NK-92 (cell line): Measurements from ENCODE around the gene ZBTB1.

Experiments used
- DNase-seq: peaks from one replicate; lab custom pipeline; 2025; ENCODE audit not compliant: unreplicated experiment; lab: John Stamatoyannopoulos, UW

The ZBTB1 gene

GRCh38 chr14:64504310-64504896 lies at the start of gene ZBTB1:
Gene ZBTB1, plus strand, starts transcription at chr14:64504770. Its CDS starts 16,735 bp downstream, at chr14:64521505.
- peak; percentile 27 for DNase-seq

- DNase-seq, result no peak
Measured at GRCh38 chr14:64459405-64460136, 45.0 kb upstream of the ZBTB1 start.

- DNase-seq, result no peak
Measured at GRCh38 chr14:64461221-64461620, 43.3 kb upstream of the ZBTB1 start.

GRCh38 chr14:64463195-64463594 lies 41.4 kb upstream of the ZBTB1 start:
- DNase-seq, result no peak

- no peak for DNase-seq
Measured at GRCh38 chr14:64463873-64464272, 40.7 kb upstream of the ZBTB1 start.

GRCh38 chr14:64464651-64465050 lies 39.9 kb upstream of the ZBTB1 start:
- no peak for DNase-seq

- no peak for DNase-seq
Measured at GRCh38 chr14:64465191-64465822, 39.3 kb upstream of the ZBTB1 start, which contains the start of gene AKAP5. Gene AKAP5, plus strand, starts transcription at chr14:64465499. Its CDS starts 2,896 bp downstream, at chr14:64468395.

- no peak for DNase-seq
Measured at GRCh38 chr14:64465831-64466554, 38.6 kb upstream of the ZBTB1 start.

GRCh38 chr14:64467101-64467500 lies 37.5 kb upstream of the ZBTB1 start:
- DNase-seq, result no peak

- DNase-seq, result no peak
Measured at GRCh38 chr14:64467566-64467965, 37.0 kb upstream of the ZBTB1 start.

- DNase-seq, result no peak
Measured at GRCh38 chr14:64468451-64468850, 36.1 kb upstream of the ZBTB1 start.

GRCh38 chr14:64474041-64474440 lies 30.5 kb upstream of the ZBTB1 start:
- DNase-seq, result no peak

- no peak for DNase-seq
Measured at GRCh38 chr14:64474698-64475097, 29.9 kb upstream of the ZBTB1 start.

- no peak for DNase-seq
Measured at GRCh38 chr14:64475585-64476273, 28.8 kb upstream of the ZBTB1 start.

GRCh38 chr14:64476438-64476837 lies 28.1 kb upstream of the ZBTB1 start:
- DNase-seq, result no peak

- DNase-seq, result no peak
Measured at GRCh38 chr14:64478634-64479250, 25.8 kb upstream of the ZBTB1 start.

- DNase-seq, result no peak
Measured at GRCh38 chr14:64488590-64489099, 15.9 kb upstream of the ZBTB1 start.

- DNase-seq, result no peak
Measured at GRCh38 chr14:64491637-64492036, 12.9 kb upstream of the ZBTB1 start.

GRCh38 chr14:64493455-64493854 lies 11.1 kb upstream of the ZBTB1 start:
- no peak for DNase-seq

- no peak for DNase-seq
Measured at GRCh38 chr14:64495252-64495651, 9.3 kb upstream of the ZBTB1 start.
